GM19467 (cell line): ENCODE data around the gene ZNF77.
"Not testable (repeated sequence)": the region's sequence is repeated elsewhere in the genome, so short reads cannot be mapped to it uniquely, and the experiment has no call there.

Source experiments
- ATAC-seq: cut with Tn5 transposase; IDR thresholded peaks from one replicate; pipeline ENCODE4 v1.9.1; 2021; ENCODE audit warnings: mild to moderate bottlenecking, moderate library complexity; ENCODE audit not compliant: unreplicated experiment

ZNF77 gene

DNA sequence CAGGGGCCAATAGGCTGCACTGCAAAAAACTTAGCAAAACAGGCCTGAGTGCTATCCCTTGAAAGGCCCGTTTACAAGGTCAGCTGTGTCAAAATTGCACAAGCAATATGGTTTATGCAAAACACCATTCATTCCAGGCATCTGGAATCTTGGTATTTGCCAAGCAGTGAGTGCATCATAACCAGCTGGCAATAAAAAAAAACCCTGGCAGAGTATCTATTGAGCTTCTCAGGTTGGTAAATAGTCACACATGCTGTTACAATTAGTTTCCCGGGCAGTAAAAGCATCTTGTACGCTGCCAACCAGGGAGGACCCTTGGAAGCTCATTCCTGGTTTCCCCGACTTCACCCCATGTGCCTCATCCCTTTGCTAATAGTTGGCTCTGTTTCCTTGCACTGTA, 21.3 kb downstream of the ZNF77 start:
- ATAC-seq = no peak

DNA sequence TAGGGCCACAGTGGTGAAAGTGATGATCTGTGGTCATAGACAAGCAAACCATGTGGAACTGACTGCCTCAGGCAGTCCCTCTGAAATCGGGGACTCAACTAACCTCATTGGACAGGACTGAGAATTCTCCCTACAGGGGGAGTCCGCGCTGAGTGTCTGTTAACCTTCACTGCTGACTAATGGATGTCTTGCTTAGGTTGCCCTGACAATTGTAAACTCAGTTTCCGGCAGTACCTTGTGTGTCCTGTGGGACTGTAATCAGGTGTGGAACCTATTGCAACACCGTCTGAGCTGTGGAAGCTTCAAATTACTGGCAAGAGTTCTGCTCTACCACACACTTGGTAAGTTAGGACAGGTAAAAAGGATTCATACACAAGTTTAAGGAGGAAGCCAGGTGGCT, 21.8 kb downstream of the ZNF77 start:
- ATAC-seq = no peak

DNA sequence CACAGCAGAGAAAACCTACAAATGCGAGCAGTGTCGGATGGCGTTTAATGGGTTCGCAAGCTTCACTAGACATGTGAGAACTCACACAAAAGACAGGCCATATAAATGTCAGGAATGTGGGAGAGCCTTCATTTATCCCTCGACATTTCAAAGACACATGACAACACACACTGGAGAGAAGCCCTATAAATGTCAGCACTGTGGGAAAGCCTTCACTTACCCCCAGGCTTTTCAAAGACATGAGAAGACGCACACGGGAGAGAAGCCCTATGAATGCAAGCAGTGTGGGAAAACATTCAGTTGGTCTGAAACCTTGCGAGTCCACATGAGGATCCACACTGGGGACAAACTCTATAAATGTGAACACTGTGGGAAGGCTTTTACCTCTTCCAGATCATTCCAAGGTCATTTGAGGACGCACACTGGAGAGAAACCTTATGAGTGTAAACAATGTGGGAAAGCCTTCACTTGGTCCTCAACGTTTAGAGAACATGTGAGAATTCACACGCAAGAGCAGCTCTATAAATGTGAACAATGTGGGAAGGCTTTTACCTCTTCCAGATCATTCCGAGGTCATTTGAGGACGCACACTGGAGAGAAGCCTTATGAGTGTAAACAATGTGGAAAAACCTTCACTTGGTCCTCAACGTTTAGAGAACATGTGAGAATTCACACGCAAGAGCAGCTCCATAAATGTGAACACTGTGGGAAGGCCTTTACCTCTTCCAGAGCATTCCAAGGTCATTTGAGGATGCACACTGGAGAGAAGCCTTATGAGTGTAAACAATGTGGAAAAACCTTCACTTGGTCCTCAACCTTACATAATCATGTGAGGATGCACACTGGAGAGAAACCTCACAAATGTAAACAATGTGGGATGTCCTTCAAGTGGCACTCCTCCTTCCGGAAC, 27.2 kb downstream of the ZNF77 start:
- no peak for ATAC-seq

DNA sequence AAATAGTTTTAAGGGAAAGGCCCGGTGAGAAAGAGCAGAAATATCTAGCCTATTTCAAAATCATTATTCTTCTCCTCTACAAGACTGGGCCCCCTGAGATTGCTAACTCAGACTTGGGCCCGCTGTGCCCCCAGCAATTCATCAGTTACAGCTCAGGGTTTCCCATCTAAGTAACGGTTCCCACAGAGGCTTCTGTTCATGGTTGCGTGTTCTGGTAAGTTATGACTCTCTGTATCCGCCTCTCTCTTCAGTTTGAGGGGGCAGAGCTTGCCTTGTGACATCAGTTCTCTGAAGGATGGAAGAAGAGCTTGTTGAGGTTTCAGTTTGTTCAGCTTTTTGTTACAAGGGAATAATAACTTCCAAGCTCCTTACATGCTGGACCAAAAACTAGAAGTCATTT, 32.5 kb downstream of the ZNF77 start:
- ATAC-seq = no peak

DNA sequence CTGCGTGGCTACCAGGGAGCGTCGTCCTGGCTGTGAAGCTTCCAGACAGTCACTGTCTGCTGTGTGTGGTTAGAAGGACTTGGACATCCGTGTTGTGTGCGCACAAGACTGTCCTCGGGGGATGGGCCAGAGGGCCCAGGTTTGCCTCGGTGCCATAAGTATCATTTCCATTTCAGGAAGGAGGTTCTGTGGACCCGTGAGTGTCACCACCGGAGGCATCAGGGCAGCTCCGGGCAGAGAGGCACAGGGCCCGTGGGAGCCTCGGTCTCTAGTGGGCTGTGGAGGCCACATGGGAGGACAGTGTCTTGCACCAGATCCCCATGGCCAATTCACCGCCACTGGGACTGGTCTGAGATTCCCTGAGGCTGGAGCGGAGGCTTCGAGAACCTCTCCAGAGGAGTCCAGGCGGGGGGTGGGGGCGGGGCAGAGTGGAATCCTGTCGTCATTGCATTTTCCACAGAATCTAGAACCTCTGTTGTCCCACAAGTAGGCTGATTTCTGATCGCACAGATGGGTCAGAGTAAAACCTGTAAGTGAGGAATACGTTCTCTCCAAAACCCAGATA, 38.1 kb downstream of the ZNF77 start:
- no peak for ATAC-seq

GRCh38 chr19:2905918-2906519, 38.8 kb downstream of the ZNF77 start:
- no peak for ATAC-seq

GRCh38 chr19:2903326-2903725, 41.4 kb downstream of the ZNF77 start:
- ATAC-seq = not testable (repeated sequence)

DNA sequence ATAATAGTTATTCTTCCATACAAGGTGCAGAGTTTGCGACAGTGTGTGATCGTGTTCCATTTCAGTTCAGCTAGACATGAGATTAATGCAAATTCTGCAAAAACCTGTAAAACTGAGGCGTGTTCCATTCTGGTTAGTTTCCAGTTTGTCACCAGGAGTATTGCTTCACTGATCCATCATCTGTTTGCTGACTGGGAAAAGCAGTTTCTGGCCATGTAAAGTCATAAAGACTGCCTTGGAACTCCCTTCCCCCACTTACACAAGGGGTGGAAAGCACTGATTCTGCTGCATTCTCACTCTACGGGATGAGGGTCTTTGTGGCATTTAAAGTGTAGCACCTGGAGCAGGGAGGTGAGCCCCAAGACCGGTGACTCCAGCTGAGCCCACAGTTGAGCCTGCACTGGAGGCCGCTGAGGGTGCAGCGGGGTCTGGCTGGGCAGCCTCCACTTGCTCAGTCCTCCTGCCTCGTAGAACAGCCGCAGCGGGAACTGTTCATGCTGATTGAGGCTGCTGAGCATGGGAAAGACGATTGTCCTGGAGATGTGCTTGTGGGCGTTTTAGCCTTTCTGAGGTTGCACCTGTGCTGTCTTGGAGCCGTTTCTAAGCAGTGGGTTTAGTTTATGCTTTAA, 42.1 kb downstream of the ZNF77 start:
- ATAC-seq = no peak

DNA sequence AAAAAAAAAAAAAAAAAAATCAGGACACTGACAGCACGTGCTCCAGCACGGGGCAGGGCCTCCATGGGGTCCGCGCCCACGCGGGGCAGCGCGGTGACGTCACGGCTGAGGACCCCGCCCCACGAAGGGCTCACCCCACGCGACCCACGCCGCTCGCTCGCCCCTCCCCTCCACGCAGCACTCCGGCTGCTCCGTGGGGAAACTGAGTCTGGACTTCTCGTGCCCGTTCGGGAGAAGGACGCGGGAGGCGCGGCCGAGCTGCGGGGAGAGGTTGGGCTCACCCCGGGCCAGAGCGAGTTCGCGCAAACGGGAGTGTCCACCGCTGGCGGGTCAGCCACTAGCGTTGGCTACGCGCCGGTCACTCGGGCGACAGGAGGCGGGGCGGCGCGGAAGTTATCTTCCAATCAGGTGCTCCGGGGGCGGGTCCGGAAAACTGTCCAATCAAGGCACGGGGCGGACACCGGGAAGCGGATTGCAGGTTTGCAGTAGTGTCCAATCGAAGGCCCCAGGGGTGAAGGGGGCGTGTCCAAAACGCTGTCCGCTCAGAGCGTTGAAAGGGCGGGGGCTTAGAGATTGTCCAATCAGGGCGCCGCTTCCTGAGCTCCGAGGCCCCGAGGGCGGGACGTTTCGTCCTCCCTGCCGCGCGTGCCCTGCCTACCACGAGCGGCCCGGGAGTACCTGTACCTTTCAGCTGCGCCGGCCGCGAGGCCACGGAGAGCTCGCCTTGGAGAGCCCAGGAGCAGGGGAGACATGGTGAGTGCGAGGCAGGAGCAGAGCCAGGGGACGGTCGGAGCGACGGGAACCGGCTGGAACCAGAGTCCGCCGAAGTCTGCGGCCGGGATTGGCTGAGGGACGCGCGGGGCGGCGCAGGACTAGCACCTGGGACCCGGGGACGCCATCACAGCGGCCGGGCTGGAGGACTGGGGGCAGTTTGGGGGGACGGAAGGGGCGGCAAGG, 44.2 kb downstream of the ZNF77 start, which contains the start of gene ZNF57:
ZNF57 (plus strand) TSS at position 633 of the 957 bp plus-strand sequence; CDS start at position 751, 118 bp downstream.
- peak; percentile 90 for ATAC-seq

- ATAC-seq = no peak
These were observed 48.1 kb downstream of the ZNF77 start for GRCh38 chr19:2896694-2897093.

DNA sequence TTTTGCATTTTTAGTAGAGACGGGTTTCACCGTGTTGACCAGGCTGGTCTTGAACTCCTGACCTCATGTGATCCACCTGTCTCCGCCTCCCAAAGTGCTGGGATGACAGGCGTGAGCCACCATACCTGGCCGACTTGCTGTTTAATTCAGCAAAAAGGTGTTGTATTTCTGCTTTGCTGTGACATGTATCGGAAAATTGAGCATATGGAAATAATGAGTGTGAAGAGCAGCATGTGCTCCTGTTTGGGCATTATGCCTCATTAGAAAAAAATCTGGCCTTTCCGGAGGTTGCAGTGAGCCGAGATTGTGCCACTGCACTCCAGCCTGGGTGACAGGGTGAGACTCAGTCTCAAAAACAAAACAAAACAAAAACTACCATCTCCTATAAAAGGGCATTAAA, 54.2 kb downstream of the ZNF77 start:
- not testable (repeated sequence) for ATAC-seq

GRCh38 chr19:2888731-2889224, 56.0 kb downstream of the ZNF77 start:
- ATAC-seq = no peak

GRCh38 chr19:2887391-2887914, 57.3 kb downstream of the ZNF77 start:
- no peak for ATAC-seq

DNA sequence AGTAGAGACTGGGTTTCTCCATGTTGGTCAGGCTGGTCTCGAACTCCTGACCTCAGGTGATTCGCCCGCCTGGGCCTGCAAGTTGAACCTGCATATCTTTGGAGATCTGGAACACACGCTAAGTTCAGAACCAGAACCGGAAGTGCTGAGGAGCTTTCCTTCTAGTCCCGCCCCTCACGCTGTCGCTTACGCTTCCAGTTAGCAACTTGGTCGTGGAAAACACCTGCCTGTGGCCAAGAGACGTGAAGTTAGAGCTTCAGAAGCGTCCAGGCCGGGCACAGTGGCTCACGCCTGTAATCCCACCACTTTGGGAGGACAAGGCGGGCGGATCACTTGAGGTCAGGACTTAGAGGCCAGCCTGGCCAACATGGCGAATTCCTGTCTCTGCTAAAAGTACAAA, 59.0 kb downstream of the ZNF77 start:
- ATAC-seq = no peak

GRCh38 chr19:2883686-2884439, 60.9 kb downstream of the ZNF77 start:
- ATAC-seq = no peak
